ENCODE data around the gene RANBP3.

RANBP3 gene

GRCh38 chr19:5973867-5974635 is 3.9 kb downstream of the RANBP3 start (continued):
- TF ChIP-seq, protein P1, sequence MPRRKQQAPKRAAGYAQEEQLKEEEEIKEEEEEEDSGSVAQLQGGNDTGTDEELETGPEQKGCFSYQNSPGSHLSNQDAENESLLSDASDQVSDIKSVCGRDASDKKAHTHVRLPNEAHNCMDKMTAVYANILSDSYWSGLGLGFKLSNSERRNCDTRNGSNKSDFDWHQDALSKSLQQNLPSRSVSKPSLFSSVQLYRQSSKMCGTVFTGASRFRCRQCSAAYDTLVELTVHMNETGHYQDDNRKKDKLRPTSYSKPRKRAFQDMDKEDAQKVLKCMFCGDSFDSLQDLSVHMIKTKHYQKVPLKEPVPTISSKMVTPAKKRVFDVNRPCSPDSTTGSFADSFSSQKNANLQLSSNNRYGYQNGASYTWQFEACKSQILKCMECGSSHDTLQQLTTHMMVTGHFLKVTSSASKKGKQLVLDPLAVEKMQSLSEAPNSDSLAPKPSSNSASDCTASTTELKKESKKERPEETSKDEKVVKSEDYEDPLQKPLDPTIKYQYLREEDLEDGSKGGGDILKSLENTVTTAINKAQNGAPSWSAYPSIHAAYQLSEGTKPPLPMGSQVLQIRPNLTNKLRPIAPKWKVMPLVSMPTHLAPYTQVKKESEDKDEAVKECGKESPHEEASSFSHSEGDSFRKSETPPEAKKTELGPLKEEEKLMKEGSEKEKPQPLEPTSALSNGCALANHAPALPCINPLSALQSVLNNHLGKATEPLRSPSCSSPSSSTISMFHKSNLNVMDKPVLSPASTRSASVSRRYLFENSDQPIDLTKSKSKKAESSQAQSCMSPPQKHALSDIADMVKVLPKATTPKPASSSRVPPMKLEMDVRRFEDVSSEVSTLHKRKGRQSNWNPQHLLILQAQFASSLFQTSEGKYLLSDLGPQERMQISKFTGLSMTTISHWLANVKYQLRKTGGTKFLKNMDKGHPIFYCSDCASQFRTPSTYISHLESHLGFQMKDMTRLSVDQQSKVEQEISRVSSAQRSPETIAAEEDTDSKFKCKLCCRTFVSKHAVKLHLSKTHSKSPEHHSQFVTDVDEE (CRISPR knock-in tag; IDR thresholded peaks at IDR 0.05) = no peak
- no peak for TF ChIP-seq ARNTL (CRISPR knock-in tag; IDR thresholded peaks at IDR 0.05; ENCODE audit: borderline replicate concordance, low read depth)

GRCh38 chr19:5973376-5973775 is 4.6 kb downstream of the RANBP3 start:
- no peak for ATAC-seq
- TF ChIP-seq PATZ1 (CRISPR knock-in tag; IDR thresholded peaks at IDR 0.05; ENCODE audit: borderline replicate concordance) = no peak
- TF ChIP-seq, protein P1 (CRISPR knock-in tag; IDR thresholded peaks at IDR 0.05) = no peak
- TF ChIP-seq, protein P2, sequence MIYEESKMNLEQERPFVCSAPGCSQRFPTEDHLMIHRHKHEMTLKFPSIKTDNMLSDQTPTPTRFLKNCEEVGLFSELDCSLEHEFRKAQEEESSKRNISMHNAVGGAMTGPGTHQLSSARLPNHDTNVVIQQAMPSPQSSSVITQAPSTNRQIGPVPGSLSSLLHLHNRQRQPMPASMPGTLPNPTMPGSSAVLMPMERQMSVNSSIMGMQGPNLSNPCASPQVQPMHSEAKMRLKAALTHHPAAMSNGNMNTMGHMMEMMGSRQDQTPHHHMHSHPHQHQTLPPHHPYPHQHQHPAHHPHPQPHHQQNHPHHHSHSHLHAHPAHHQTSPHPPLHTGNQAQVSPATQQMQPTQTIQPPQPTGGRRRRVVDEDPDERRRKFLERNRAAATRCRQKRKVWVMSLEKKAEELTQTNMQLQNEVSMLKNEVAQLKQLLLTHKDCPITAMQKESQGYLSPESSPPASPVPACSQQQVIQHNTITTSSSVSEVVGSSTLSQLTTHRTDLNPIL (CRISPR knock-in tag; IDR thresholded peaks at IDR 0.05; ENCODE audit: low read depth) = no peak
- TF ChIP-seq CSRNP3 (CRISPR knock-in tag; IDR thresholded peaks at IDR 0.05) = no peak
- no peak for TF ChIP-seq PPARA (CRISPR knock-in tag; IDR thresholded peaks at IDR 0.05; ENCODE audit: borderline replicate concordance)
- no peak for TF ChIP-seq ZFP30 (CRISPR knock-in tag; IDR thresholded peaks at IDR 0.05)
- no peak for TF ChIP-seq ISL1 (CRISPR knock-in tag; IDR thresholded peaks at IDR 0.05)
- TF ChIP-seq, protein P3, sequence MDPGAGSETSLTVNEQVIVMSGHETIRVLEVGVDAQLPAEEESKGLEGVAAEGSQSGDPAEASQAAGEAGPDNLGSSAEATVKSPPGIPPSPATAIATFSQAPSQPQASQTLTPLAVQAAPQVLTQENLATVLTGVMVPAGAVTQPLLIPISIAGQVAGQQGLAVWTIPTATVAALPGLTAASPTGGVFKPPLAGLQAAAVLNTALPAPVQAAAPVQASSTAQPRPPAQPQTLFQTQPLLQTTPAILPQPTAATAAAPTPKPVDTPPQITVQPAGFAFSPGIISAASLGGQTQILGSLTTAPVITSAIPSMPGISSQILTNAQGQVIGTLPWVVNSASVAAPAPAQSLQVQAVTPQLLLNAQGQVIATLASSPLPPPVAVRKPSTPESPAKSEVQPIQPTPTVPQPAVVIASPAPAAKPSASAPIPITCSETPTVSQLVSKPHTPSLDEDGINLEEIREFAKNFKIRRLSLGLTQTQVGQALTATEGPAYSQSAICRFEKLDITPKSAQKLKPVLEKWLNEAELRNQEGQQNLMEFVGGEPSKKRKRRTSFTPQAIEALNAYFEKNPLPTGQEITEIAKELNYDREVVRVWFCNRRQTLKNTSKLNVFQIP (CRISPR knock-in tag; IDR thresholded peaks at IDR 0.05; ENCODE audit: borderline replicate concordance, low read depth) = no peak

- ATAC-seq = no peak
- TF ChIP-seq, protein P1 (CRISPR knock-in tag; IDR thresholded peaks at IDR 0.05) = no peak
Observed at GRCh38 chr19:5972355-5972731, 5.6 kb downstream of the RANBP3 start.

All from SK-N-SH treated with all-trans-retinoic acid at 6 μM for 48 hours (cell line).